Activated CD4-positive, alpha-beta T cell treated with anti-CD3 and anti-CD28 coated beads, Interleukin-2, amount 50 U/mL, for 1 hour (primary cell): ENCODE data around the gene IL4R.

Source experiments
- DNase-seq: peaks from one replicate; pipeline ENCODE4 v3.0.0-alpha.2; 2020

IL4R gene

DNA sequence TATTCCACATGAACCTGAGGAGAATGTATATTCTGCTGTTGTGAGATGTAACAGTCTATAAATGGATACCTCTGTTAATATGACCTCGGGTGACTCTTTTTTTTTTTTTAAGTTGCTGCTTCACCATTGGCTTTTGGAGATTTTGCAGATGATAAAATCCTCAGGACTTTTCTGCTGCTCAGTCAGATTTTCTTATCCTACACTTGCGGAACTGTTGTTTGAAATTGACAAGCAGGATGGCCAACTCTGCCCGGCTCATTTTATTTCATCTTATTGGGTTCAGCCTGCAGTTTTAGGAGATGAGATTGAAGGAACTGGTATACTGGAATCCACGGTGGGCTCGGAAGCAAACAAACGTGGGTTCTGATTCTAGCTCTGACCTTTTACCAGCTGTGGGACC lies 19.3 kb downstream of the IL4R start:
- no peak for DNase-seq

DNA sequence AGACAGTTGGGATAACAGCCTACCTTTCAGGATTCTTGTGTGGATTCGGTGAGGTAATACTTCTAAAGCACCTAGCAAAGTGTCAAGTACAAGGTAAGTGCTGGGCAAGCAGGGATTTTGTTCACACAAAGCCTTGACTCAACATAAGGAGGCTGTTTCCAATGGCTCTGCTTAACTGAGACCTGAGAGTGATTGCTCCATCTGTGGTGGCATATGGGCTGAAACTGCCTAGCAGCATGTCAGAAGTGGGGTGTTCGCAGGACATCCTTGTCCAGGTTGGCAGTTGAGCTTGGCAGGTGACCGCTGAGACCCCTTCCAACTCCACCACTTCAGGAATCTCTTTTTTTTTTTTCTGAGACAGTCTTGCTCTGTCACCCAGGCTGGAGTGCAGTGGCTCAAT lies 19.8 kb downstream of the IL4R start:
- no peak for DNase-seq

DNA sequence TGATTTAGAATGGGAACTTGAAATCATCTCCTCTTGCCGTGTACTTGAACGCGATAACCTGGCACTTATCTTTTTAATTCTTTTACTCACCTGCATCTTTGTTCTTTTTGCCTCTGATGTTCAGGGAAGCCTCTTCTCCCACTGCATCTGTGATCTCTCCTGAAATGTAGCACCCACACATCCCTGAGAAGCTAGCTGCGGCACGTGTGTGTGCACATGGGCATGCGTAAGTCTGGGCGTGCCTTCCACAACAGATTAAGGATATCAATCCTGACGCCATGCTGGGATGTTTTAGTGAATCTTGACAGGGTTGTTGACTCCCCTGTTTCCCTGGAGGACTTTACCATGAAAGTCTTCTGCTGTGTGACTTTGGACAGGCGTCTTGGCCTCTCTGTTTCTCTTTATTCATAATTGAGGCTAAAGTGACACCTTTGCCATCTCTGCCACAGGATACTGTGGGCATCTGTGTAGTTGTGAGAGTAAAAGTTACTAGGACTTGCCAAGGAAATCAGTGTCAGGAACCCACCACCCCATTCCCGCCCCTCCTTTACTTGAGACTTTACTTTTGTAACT lies 20.5 kb downstream of the IL4R start:
- DNase-seq: no peak

GRCh38 chr16:27334838-27335237 lies 21.1 kb downstream of the IL4R start:
- DNase-seq: no peak

DNA sequence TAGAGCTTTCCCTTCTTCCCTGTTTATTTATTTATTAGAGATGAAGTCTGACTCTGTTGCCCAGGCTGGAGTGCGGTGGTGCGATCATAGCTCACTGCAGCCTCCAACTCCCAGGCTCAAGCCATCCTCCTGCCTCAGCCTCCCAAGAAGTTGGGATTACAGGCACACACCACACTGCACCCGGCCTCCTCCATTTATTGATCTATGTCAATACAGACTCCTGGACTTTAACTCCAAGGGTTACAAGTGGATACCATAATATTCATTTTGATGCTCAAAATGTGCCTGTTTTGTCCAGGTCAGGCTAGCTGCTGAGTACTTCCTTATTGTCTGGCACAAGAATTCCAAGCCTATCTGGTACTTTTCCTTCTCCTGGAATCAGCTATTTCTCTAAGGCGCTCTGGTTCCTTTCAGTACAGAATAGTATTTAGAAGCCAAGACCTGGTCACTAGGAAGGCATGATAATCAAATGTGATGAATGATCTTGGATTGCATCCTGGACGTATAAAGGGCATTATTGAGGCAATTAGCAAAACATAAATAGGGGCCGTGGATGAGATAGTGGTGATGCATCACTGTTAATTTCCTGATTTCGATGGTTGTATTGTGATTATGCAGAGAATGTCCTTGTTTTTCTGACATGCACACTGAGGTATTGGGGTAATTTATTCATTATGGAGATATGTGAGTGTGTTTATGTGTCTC lies 21.7 kb downstream of the IL4R start:
- no peak for DNase-seq

DNA sequence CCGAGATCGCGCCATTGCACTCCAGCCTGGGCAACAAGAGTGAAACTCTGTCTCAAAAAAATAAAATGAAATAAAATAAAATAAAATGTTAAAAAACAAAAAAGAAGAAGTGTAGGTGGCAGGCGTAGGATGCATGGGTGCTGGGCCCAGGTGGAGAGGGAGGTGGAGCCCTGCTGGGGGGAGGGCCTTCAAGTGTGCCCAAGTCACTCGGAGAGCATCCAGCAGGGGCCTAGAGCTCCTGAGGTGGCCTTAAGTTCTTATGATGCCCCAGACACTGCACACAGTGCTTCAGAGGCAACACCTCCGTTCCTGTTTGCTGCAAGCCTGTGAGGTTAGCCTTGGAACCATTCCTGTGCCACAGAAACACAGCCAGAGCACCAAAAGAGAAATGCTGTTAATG lies 23.2 kb downstream of the IL4R start:
- no peak for DNase-seq

GRCh38 chr16:27339180-27339579 lies 25.4 kb downstream of the IL4R start:
- DNase-seq: no peak

DNA sequence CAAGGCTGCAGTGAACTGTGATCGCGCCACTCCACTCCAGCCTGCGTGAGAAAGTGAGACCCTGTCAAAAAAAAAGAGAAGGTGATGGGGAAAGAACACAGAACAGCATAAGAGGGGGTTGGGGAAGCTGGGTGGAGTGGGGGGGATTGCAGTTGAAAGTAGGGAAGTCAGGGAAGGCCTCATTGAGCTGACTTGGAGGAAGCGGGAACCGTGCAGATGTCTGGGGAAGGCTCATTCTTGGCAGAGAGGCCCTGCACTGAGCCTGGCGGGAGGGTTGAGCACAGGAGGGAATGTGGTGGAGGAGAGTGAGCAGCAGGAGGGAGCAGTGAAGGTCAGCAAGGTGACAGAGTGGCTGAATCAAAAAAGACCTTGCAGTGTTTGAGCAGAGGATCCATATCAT lies 26.9 kb downstream of the IL4R start:
- no peak for DNase-seq

- no peak for DNase-seq
Observed at GRCh38 chr16:27341549-27341948, 27.8 kb downstream of the IL4R start.

GRCh38 chr16:27341971-27342370 lies 28.2 kb downstream of the IL4R start:
- no peak for DNase-seq

- no peak for DNase-seq
Observed at GRCh38 chr16:27344721-27345120, 30.9 kb downstream of the IL4R start.

DNA sequence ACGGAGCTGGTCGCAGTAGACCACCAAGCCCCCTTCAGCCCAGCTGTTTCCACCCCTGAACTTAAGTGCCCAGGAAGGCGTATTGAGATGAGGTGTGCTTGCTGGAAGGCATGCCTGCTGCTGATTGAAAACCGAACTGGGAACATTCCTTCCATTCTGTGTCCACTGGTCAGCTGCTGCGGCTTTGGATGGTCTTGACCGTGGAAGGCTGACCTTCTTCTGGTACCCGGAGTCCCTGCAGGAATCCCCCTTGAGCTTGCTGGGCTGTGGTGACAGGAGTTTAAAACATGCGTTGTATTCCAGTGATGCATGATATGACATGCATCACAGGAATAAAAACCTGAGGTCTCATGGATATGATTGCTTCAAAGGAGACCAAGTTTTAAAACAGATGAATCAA lies 31.4 kb downstream of the IL4R start:
- DNase-seq: no peak

DNA sequence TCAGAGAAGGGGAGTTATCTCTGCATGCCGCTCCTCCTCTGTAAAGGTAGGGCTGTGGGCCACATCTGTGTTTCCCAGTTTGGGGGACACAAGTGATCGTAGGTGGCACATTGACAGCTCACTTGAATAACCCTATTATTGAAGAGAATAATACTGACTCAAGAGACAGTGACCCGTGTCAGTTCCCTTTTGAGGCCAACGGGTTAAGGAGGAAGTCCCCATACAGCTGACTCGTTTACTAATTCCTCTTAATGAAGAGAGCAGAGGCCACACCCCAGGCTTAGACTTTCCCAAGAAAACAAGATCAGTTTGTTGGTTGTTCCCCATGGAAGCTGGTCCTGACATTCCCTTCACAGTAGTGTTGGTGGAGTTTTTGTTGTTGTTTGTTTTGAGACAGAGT lies 33.0 kb downstream of the IL4R start:
- DNase-seq: no peak

- DNase-seq: no peak
Observed at GRCh38 chr16:27347930-27348685, 34.3 kb downstream of the IL4R start.

DNA sequence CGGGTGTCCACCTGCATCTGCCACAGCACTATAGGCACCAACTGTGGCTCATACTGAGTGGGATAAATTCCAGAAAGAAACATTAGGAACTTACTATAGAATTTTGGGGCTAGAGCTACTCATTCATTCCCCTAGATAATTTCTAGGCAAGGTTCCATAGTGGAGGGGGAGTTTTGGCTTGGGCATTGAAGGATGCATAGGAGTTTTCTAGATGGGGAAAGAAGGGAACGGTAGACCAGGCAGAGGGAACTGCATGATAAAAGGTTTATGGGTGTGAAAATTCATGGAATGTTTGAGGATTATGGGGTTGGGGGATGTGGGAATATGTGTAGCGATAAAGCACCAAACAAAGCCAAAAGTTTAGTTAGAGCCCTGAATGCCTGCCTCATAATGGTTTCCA lies 35.5 kb downstream of the IL4R start:
- DNase-seq: no peak

GRCh38 chr16:27350006-27350405 lies 36.2 kb downstream of the IL4R start:
- no peak for DNase-seq

DNA sequence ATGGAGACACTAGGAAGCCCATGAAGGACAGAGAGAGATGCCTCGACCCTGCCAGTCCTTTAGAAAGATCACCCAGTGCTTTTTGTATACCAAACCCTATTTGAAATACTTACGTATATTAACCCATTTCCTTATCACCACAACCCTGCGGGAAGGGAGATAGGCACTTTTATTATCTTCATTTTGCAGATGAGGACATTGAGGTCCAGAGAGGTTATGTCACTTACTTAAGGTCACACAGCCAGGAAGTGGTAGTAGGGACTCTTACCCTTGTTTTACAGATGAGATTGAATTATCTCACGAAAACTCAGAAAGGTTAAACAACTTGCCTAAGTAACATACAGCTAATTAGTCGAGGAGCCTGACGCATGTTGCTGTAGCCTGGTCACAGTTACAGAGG lies 38.2 kb downstream of the IL4R start:
- DNase-seq: no peak

- no peak for DNase-seq
Observed at GRCh38 chr16:27353853-27354252, 40.1 kb downstream of the IL4R start.

DNA sequence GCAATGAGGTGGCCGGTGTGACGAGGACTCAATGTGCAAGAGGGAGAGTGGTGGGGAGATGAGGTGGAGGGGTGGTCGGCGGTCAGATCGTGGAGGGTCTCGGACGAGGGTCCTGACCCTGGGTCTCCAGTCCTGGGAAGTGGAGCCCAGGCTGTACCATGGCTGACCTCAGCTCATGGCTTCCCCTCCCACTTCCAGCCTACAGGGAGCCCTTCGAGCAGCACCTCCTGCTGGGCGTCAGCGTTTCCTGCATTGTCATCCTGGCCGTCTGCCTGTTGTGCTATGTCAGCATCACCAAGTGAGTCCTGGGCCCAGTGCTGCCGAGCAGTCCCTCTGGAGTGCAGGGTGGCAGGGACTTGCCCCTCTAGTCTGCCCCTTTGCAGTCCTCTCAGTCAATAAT lies 41.8 kb downstream of the IL4R start:
- peak; percentile 54 for DNase-seq

DNA sequence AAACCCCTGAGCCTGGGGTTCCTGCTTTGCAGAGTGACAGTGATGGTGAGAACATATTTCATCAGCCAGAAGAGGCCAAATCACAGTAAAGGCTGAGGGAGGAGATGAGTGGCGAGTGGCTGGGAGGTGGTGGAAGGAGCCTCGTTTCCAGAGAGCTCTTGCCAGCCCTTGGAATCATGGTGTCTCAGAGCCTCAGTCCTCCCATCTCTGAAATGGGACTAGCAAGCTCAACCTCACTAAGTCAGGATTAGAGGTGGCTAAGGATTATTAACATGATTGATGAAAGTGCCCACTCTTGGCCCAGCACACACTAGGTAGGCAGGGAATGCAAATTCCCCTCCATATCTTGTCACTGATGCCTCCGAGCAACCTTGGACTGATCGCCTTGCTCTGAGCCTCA lies 43.0 kb downstream of the IL4R start:
- DNase-seq: no peak

DNA sequence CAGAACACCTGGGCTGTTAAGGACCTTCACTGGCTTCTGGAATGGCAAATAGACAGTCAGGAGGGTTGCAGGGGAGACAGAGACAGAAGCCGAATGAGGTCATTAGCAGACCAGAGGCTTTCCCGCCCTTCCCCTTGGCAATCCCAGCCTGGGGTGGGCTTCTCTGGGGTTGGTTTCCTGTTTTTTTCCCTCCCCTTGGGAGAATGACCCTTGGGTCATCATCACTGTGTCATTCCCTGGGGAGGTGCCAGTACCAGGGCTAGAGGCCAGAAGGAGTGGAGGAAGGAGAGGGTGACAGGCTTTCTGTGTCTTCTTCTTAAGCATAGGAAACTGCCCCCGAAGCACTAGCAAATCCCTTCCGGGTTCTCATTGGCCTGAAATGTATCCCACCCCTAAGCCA lies 45.3 kb downstream of the IL4R start:
- no peak for DNase-seq

DNA sequence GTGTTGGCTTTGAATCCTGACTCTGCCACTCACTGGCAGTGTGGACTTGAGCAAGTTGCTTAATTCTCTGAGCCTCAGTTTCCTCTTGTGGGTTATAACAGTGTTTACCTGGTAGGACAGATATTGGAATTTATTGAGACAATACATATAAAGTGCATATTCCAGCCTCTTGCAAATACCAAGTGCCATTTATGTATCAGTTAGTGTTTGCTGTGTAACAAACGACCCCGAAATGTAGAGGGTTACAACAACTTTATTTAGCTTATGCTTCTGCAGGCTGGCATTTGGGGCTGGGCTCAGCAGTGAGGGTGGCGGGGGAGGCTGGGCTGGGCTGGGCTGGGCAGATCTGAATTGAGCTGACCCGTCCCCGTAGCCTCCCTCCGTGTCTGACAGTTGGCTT lies 45.8 kb downstream of the IL4R start:
- DNase-seq: no peak

GRCh38 chr16:27361987-27362386 lies 48.2 kb downstream of the IL4R start:
- DNase-seq: no peak

- no peak for DNase-seq
Observed at GRCh38 chr16:27362570-27363245, 48.9 kb downstream of the IL4R start.
